NCI-H1105 treated with DMSO at 0.1 percent for 48 hours (cell line): ENCODE results near the gene TLK1.
A peak's percentile ranks its signal among the peaks of the same experiment; 100 is the strongest.

Experiments
- DNase-seq: peaks from one replicate; lab custom pipeline; 2025; lab: John Stamatoyannopoulos, UW

The TLK1 gene

GRCh38 chr2:171160119-171160955 lies at the start of gene TLK1:
TLK1 (minus strand) TSS chr2:171160893; CDS start chr2:171160428, 465 bp downstream.
- peak; percentile 71 for DNase-seq

GRCh38 chr2:171210216-171210863 lies 49.6 kb upstream of the TLK1 start:
- DNase-seq, result no peak

- no peak for DNase-seq
Measured at GRCh38 chr2:171208657-171209056, 48.0 kb upstream of the TLK1 start.

GRCh38 chr2:171206422-171207115 lies 45.9 kb upstream of the TLK1 start:
- DNase-seq, result no peak

GRCh38 chr2:171205551-171205950 lies 44.9 kb upstream of the TLK1 start:
- DNase-seq, result no peak

- DNase-seq, result no peak
Measured at GRCh38 chr2:171201767-171202166, 41.1 kb upstream of the TLK1 start.

- no peak for DNase-seq
Measured at GRCh38 chr2:171201271-171201670, 40.6 kb upstream of the TLK1 start.

- no peak for DNase-seq
Measured at GRCh38 chr2:171200469-171200868, 39.8 kb upstream of the TLK1 start.

- no peak for DNase-seq
Measured at GRCh38 chr2:171191021-171191420, 30.3 kb upstream of the TLK1 start.

GRCh38 chr2:171187819-171188218 lies 27.1 kb upstream of the TLK1 start:
- DNase-seq, result no peak

GRCh38 chr2:171187177-171187576 lies 26.5 kb upstream of the TLK1 start:
- no peak for DNase-seq

- no peak for DNase-seq
Measured at GRCh38 chr2:171185941-171186340, 25.2 kb upstream of the TLK1 start.

GRCh38 chr2:171185165-171185818 lies 24.6 kb upstream of the TLK1 start:
- DNase-seq, result no peak

GRCh38 chr2:171181064-171182049 lies 20.7 kb upstream of the TLK1 start:
- no peak for DNase-seq

- DNase-seq, result no peak
Measured at GRCh38 chr2:171180229-171180930, 19.7 kb upstream of the TLK1 start.

GRCh38 chr2:171178993-171179392 lies 18.3 kb upstream of the TLK1 start:
- peak; percentile 49 for DNase-seq

GRCh38 chr2:171176516-171176915 lies 15.8 kb upstream of the TLK1 start:
- DNase-seq, result no peak

GRCh38 chr2:171174075-171174474 lies 13.4 kb upstream of the TLK1 start:
- no peak for DNase-seq

- no peak for DNase-seq
Measured at GRCh38 chr2:171173087-171173486, 12.4 kb upstream of the TLK1 start.

- no peak for DNase-seq
Measured at GRCh38 chr2:171171808-171172207, 11.1 kb upstream of the TLK1 start.
